Lower leg skin (tissue), 3 donors: ENCODE measurements around the gene MTSS2.
A peak's percentile ranks its signal among the peaks of the same experiment; 100 is the strongest.

Experiments used
- CTCF ChIP-seq, 3 donors: fragments of 450-650 bp; IDR thresholded peaks; one replicate each; pipeline ENCODE4 v1.5.1; 2016; ENCODE audit warnings: antibody characterized with exemption in 3 of 3, mild to moderate bottlenecking in 3 of 3, moderate library complexity in 2 of 3
- POLR2A ChIP-seq, 2 donors: fragments of 450-650 bp; IDR thresholded peaks; one replicate each; pipeline ENCODE4 v1.6.1; 2016 to 2017; ENCODE audit warnings: antibody characterized with exemption in 2 of 2, mild to moderate bottlenecking in 1 of 2, moderate library complexity in 1 of 2

- peak in 2 of 3 donors; percentile 87 to 88 for TF ChIP-seq CTCF (IDR thresholded peaks at IDR 0.05)
- no peak for TF ChIP-seq POLR2A (IDR thresholded peaks at IDR 0.05)
Measured at GRCh38 chr16:70653809-70654771, 31.8 kb downstream of the MTSS2 start.
